ENCODE measurements around the gene TRIM66.
"Not testable (repeated sequence)": the region's sequence is repeated elsewhere in the genome, so short reads cannot be mapped to it uniquely, and the experiment has no call there.

TRIM66 gene

GRCh38 chr11:8671651-8672062 is 10.8 kb downstream of the TRIM66 start:
- no peaks in the 10 kb centered on the region for H3K27me3 ChIP-seq (ENCODE audit: control insufficient read depth, insufficient read depth, low read length)
- peak overlapping the region; percentile 11 for H3K4me3 ChIP-seq (ENCODE audit: low read length)
- peaks cover 23% of the 10 kb centered on the region for H3K4me1 ChIP-seq (ENCODE audit: control insufficient read depth, insufficient read depth, low read length)
- peak overlapping the region; percentile 47 for H3K9ac ChIP-seq (ENCODE audit: low read depth, low read length)
- no peaks in the 10 kb centered on the region for H3K36me3 ChIP-seq (ENCODE audit: insufficient read depth, low read length)
- H3K9me3 ChIP-seq (replicated peaks; ENCODE audit: low read length), result no peaks in the 10 kb centered on the region
- H3K4me2 ChIP-seq (ENCODE audit: low read length), result peak overlapping the region; percentile 60

GRCh38 chr11:8671193-8671612 is 11.3 kb downstream of the TRIM66 start:
- Histone ChIP-seq H3K4me2 (ENCODE audit: low read length) (peak overlapping the region; percentile 65), H3K4me1 (ENCODE audit: control insufficient read depth, insufficient read depth, low read length) (peaks cover 23% of the 10 kb centered on the region), H3K9ac (ENCODE audit: low read depth, low read length) (peak overlapping the region; percentile 47), H3K36me3 (ENCODE audit: insufficient read depth, low read length) (no peaks in the 10 kb centered on the region), H3K4me3 (ENCODE audit: low read length) (peak overlapping the region; percentile 14), H3K9me3 (replicated peaks; ENCODE audit: low read length) (no peaks in the 10 kb centered on the region), H3K27me3 (ENCODE audit: control insufficient read depth, insufficient read depth, low read length) (no peaks in the 10 kb centered on the region)

GRCh38 chr11:8670081-8670480 is 12.4 kb downstream of the TRIM66 start:
- H3K4me1 ChIP-seq (ENCODE audit: control insufficient read depth, insufficient read depth, low read length), result peaks cover 23% of the 10 kb centered on the region
- not testable (repeated sequence) for H3K9ac ChIP-seq (ENCODE audit: low read depth, low read length); H3K9me3 ChIP-seq (replicated peaks; ENCODE audit: low read length); H3K36me3 ChIP-seq (ENCODE audit: insufficient read depth, low read length); H3K4me3 ChIP-seq (ENCODE audit: low read length); H3K27me3 ChIP-seq (ENCODE audit: control insufficient read depth, insufficient read depth, low read length); H3K4me2 ChIP-seq (ENCODE audit: low read length)

- no peaks in the 10 kb centered on the region for H3K27me3 ChIP-seq (ENCODE audit: control insufficient read depth, insufficient read depth, low read length)
- H3K36me3 ChIP-seq (ENCODE audit: insufficient read depth, low read length), result no peaks in the 10 kb centered on the region
- H3K4me3 ChIP-seq (ENCODE audit: low read length), result no peak overlapping the region
- no peak overlapping the region for H3K4me2 ChIP-seq (ENCODE audit: low read length)
- H3K9me3 ChIP-seq (replicated peaks; ENCODE audit: low read length), result no peaks in the 10 kb centered on the region
- H3K4me1 ChIP-seq (ENCODE audit: control insufficient read depth, insufficient read depth, low read length), result peaks cover 3% of the 10 kb centered on the region
- no peak overlapping the region for H3K9ac ChIP-seq (ENCODE audit: low read depth, low read length)
Observed at GRCh38 chr11:8665222-8665621, 17.2 kb downstream of the TRIM66 start.

GRCh38 chr11:8661001-8661795 is 21.3 kb downstream of the TRIM66 start:
- H3K9me3 ChIP-seq (replicated peaks; ENCODE audit: low read length), result no peaks in the 10 kb centered on the region
- H3K4me3 ChIP-seq (ENCODE audit: low read length), result no peak overlapping the region
- no peaks in the 10 kb centered on the region for H3K4me1 ChIP-seq (ENCODE audit: control insufficient read depth, insufficient read depth, low read length)
- no peaks in the 10 kb centered on the region for H3K27me3 ChIP-seq (ENCODE audit: control insufficient read depth, insufficient read depth, low read length)
- H3K4me2 ChIP-seq (ENCODE audit: low read length), result no peak overlapping the region
- H3K36me3 ChIP-seq (ENCODE audit: insufficient read depth, low read length), result no peaks in the 10 kb centered on the region
- no peak overlapping the region for H3K9ac ChIP-seq (ENCODE audit: low read depth, low read length)

- no peaks in the 10 kb centered on the region for H3K4me1 ChIP-seq (ENCODE audit: control insufficient read depth, insufficient read depth, low read length)
- H3K36me3 ChIP-seq (ENCODE audit: insufficient read depth, low read length), result no peaks in the 10 kb centered on the region
- H3K4me2 ChIP-seq (ENCODE audit: low read length), result no peak overlapping the region
- H3K9ac ChIP-seq (ENCODE audit: low read depth, low read length), result no peak overlapping the region
- H3K9me3 ChIP-seq (replicated peaks; ENCODE audit: low read length), result no peaks in the 10 kb centered on the region
- no peaks in the 10 kb centered on the region for H3K27me3 ChIP-seq (ENCODE audit: control insufficient read depth, insufficient read depth, low read length)
- no peak overlapping the region for H3K4me3 ChIP-seq (ENCODE audit: low read length)
Observed at GRCh38 chr11:8658321-8659057, 24.0 kb downstream of the TRIM66 start.

GRCh38 chr11:8656291-8656690 is 26.2 kb downstream of the TRIM66 start:
- H3K4me1 ChIP-seq (ENCODE audit: control insufficient read depth, insufficient read depth, low read length), result peaks cover 11% of the 10 kb centered on the region
- H3K36me3 ChIP-seq (ENCODE audit: insufficient read depth, low read length), result no peaks in the 10 kb centered on the region
- H3K4me2 ChIP-seq (ENCODE audit: low read length), result no peak overlapping the region
- no peak overlapping the region for H3K4me3 ChIP-seq (ENCODE audit: low read length)
- H3K9me3 ChIP-seq (replicated peaks; ENCODE audit: low read length), result no peaks in the 10 kb centered on the region
- no peaks in the 10 kb centered on the region for H3K27me3 ChIP-seq (ENCODE audit: control insufficient read depth, insufficient read depth, low read length)
- H3K9ac ChIP-seq (ENCODE audit: low read depth, low read length), result no peak overlapping the region

GRCh38 chr11:8654503-8654902 is 28.0 kb downstream of the TRIM66 start:
- H3K27me3 ChIP-seq (ENCODE audit: control insufficient read depth, insufficient read depth, low read length), result no peaks in the 10 kb centered on the region
- peaks cover 21% of the 10 kb centered on the region for H3K4me1 ChIP-seq (ENCODE audit: control insufficient read depth, insufficient read depth, low read length)
- H3K9me3 ChIP-seq (replicated peaks; ENCODE audit: low read length), result no peaks in the 10 kb centered on the region
- H3K36me3 ChIP-seq (ENCODE audit: insufficient read depth, low read length), result no peaks in the 10 kb centered on the region
- no peak overlapping the region for H3K9ac ChIP-seq (ENCODE audit: low read depth, low read length)
- H3K4me2 ChIP-seq (ENCODE audit: low read length), result no peak overlapping the region
- no peak overlapping the region for H3K4me3 ChIP-seq (ENCODE audit: low read length)

GRCh38 chr11:8652140-8652539 is 30.3 kb downstream of the TRIM66 start:
- no peak overlapping the region for H3K9ac ChIP-seq (ENCODE audit: low read depth, low read length)
- H3K36me3 ChIP-seq (ENCODE audit: insufficient read depth, low read length), result peaks cover 10% of the 10 kb centered on the region
- no peak overlapping the region for H3K4me3 ChIP-seq (ENCODE audit: low read length)
- H3K4me1 ChIP-seq (ENCODE audit: control insufficient read depth, insufficient read depth, low read length), result peaks cover 25% of the 10 kb centered on the region
- H3K4me2 ChIP-seq (ENCODE audit: low read length), result peak overlapping the region; percentile 11
- H3K9me3 ChIP-seq (replicated peaks; ENCODE audit: low read length), result no peaks in the 10 kb centered on the region
- H3K27me3 ChIP-seq (ENCODE audit: control insufficient read depth, insufficient read depth, low read length), result no peaks in the 10 kb centered on the region

- H3K4me1 ChIP-seq (ENCODE audit: control insufficient read depth, insufficient read depth, low read length), result peaks cover 25% of the 10 kb centered on the region
- no peak overlapping the region for H3K4me2 ChIP-seq (ENCODE audit: low read length)
- H3K4me3 ChIP-seq (ENCODE audit: low read length), result no peak overlapping the region
- no peaks in the 10 kb centered on the region for H3K9me3 ChIP-seq (replicated peaks; ENCODE audit: low read length)
- no peak overlapping the region for H3K9ac ChIP-seq (ENCODE audit: low read depth, low read length)
- H3K36me3 ChIP-seq (ENCODE audit: insufficient read depth, low read length), result peaks cover 22% of the 10 kb centered on the region
- H3K27me3 ChIP-seq (ENCODE audit: control insufficient read depth, insufficient read depth, low read length), result no peaks in the 10 kb centered on the region
Observed at GRCh38 chr11:8650401-8650990, 32.0 kb downstream of the TRIM66 start.

- Histone ChIP-seq H3K9me3 (replicated peaks; ENCODE audit: low read length) (no peaks in the 10 kb centered on the region), H3K27me3 (ENCODE audit: control insufficient read depth, insufficient read depth, low read length) (no peaks in the 10 kb centered on the region), H3K36me3 (ENCODE audit: insufficient read depth, low read length) (peaks cover 27% of the 10 kb centered on the region), H3K4me2 (ENCODE audit: low read length) (peak overlapping the region; percentile 72), H3K4me3 (ENCODE audit: low read length) (peak overlapping the region; percentile 33), H3K9ac (ENCODE audit: low read depth, low read length) (no peak overlapping the region), H3K4me1 (ENCODE audit: control insufficient read depth, insufficient read depth, low read length) (peaks cover 25% of the 10 kb centered on the region)
Observed at GRCh38 chr11:8649361-8649760, 33.1 kb downstream of the TRIM66 start.
